ENCODE results near the gene PRKCA.

The PRKCA gene

DNA sequence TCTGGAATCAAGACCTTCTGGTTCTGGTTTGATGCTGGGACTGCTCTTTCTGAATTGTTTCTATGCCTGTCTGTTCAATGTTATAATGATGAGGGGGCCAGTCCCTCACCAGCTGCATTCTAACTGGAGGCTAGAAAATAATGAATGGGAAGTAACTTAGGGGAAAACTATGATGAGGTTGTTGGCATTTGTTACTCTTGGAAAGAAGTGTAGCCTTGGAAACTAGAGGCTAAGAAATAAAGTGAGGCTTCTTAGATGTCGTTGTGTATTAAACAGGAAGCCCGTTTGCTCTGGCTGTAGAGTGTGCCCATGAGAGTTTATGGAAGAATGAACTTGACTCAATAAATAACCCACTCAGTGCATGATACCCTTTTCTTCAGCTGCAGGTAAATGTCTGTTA is 140.8 kb downstream of the PRKCA start:
- H3K79me2 ChIP-seq (ENCODE audit: insufficient read depth, low read length) = no peaks in the 10 kb centered on the region
- H3K4me3 ChIP-seq (ENCODE audit: low read length, poor library complexity, severe bottlenecking) = no peak overlapping the region
- H3F3A ChIP-seq (ENCODE audit: low read depth) = no peaks in the 10 kb centered on the region
- H4K20me1 ChIP-seq (ENCODE audit: insufficient read depth, low read length, poor library complexity, severe bottlenecking) = no peaks in the 10 kb centered on the region
- TF ChIP-seq, protein P1, sequence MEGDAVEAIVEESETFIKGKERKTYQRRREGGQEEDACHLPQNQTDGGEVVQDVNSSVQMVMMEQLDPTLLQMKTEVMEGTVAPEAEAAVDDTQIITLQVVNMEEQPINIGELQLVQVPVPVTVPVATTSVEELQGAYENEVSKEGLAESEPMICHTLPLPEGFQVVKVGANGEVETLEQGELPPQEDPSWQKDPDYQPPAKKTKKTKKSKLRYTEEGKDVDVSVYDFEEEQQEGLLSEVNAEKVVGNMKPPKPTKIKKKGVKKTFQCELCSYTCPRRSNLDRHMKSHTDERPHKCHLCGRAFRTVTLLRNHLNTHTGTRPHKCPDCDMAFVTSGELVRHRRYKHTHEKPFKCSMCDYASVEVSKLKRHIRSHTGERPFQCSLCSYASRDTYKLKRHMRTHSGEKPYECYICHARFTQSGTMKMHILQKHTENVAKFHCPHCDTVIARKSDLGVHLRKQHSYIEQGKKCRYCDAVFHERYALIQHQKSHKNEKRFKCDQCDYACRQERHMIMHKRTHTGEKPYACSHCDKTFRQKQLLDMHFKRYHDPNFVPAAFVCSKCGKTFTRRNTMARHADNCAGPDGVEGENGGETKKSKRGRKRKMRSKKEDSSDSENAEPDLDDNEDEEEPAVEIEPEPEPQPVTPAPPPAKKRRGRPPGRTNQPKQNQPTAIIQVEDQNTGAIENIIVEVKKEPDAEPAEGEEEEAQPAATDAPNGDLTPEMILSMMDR (conservative IDR thresholded peaks at IDR 0.05; ENCODE audit: low read length) = no peak
- no peak for TF ChIP-seq EZH2phosphoT487 (IDR thresholded peaks at IDR 0.05; ENCODE audit: borderline replicate concordance)
- no peak overlapping the region for H2AFZ ChIP-seq (ENCODE audit: low read length)
- H3K4me1 ChIP-seq (ENCODE audit: insufficient read depth, low read length, poor library complexity, severe bottlenecking) = no peaks in the 10 kb centered on the region
- no peak overlapping the region for H3K9ac ChIP-seq (ENCODE audit: low read depth, low read length, poor library complexity, severe bottlenecking)
- no peaks in the 10 kb centered on the region for H3K9me2 ChIP-seq (replicated peaks; ENCODE audit: low read depth, low read length)
- no peak overlapping the region for H3K4me2 ChIP-seq (ENCODE audit: low read depth, low read length, poor library complexity, severe bottlenecking)
- no peaks in the 10 kb centered on the region for H3K9me3 ChIP-seq (ENCODE audit: insufficient read depth, low read depth, low read length)
- no peaks in the 10 kb centered on the region for H3K36me3 ChIP-seq (ENCODE audit: insufficient read depth, low read length)
- no peaks in the 10 kb centered on the region for H3K27me3 ChIP-seq (ENCODE audit: insufficient read depth, low read length, poor library complexity, severe bottlenecking)

DNA sequence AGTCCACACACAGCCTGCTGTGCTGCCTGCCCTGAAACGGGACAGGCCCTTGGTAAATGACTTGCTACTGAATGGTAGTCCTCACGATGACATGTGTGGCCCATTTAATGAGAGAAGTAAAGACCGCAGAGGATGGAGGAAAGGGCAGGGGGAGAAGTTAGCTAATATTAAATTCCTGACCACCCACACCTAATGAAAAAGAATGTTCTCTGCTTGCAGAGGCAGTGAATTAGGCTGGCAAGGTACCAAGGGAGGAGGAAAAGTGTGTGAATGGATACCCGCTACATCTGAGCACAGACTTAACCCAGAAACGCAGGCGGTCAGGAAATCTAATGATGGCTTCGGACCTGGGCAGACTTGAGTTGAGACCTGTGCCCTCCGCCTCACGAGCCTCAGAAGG is 141.2 kb downstream of the PRKCA start:
- Histone ChIP-seq H3K4me2 (ENCODE audit: low read depth, low read length, poor library complexity, severe bottlenecking) (no peak overlapping the region), H3K79me2 (ENCODE audit: insufficient read depth, low read length) (no peaks in the 10 kb centered on the region)

DNA sequence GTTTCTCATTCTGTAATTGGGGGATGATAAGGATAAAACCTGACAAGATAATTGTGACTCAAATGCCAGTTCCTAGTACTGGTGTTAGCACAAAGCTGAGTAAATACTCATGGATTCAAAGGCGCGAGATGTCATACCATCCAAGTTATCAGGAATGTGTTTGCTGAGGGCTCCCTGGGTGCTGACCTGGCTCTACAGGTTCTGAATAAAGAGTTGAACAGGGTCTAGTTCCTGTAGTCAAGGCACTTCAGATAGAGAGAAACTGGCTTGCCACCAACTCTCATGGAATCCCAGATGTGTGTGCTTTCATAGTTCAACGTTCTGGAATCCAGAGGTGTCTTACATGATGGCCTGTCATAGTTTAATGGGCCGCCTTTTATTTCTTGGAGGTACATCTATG is 141.6 kb downstream of the PRKCA start:
- Histone ChIP-seq H2AFZ (ENCODE audit: low read length) (no peak overlapping the region), H3K36me3 (ENCODE audit: insufficient read depth, low read length) (no peaks in the 10 kb centered on the region), H3K9ac (ENCODE audit: low read depth, low read length, poor library complexity, severe bottlenecking) (no peak overlapping the region), H3K9me3 (ENCODE audit: insufficient read depth, low read depth, low read length) (no peaks in the 10 kb centered on the region), H3K4me3 (ENCODE audit: low read length, poor library complexity, severe bottlenecking) (no peak overlapping the region), H3K4me2 (ENCODE audit: low read depth, low read length, poor library complexity, severe bottlenecking) (no peak overlapping the region), H3K27me3 (ENCODE audit: insufficient read depth, low read length, poor library complexity, severe bottlenecking) (no peaks in the 10 kb centered on the region), H3K9me2 (replicated peaks; ENCODE audit: low read depth, low read length) (no peaks in the 10 kb centered on the region), H3K4me1 (ENCODE audit: insufficient read depth, low read length, poor library complexity, severe bottlenecking) (no peaks in the 10 kb centered on the region), H3F3A (ENCODE audit: low read depth) (no peaks in the 10 kb centered on the region), H4K20me1 (ENCODE audit: insufficient read depth, low read length, poor library complexity, severe bottlenecking) (no peaks in the 10 kb centered on the region), H3K79me2 (ENCODE audit: insufficient read depth, low read length) (no peaks in the 10 kb centered on the region)
- TF ChIP-seq, protein P1 (conservative IDR thresholded peaks at IDR 0.05; ENCODE audit: low read length) = no peak
- TF ChIP-seq EZH2phosphoT487 (IDR thresholded peaks at IDR 0.05; ENCODE audit: borderline replicate concordance) = no peak

More for the DNA sequence above, 141.2 kb downstream of the PRKCA start:
- H3K4me3 ChIP-seq (ENCODE audit: low read length, poor library complexity, severe bottlenecking) = no peak overlapping the region
- H4K20me1 ChIP-seq (ENCODE audit: insufficient read depth, low read length, poor library complexity, severe bottlenecking) = no peaks in the 10 kb centered on the region
- H3K9ac ChIP-seq (ENCODE audit: low read depth, low read length, poor library complexity, severe bottlenecking) = no peak overlapping the region
- TF ChIP-seq, protein P1 (conservative IDR thresholded peaks at IDR 0.05; ENCODE audit: low read length) = no peak
- no peak for TF ChIP-seq EZH2phosphoT487 (IDR thresholded peaks at IDR 0.05; ENCODE audit: borderline replicate concordance)
- no peaks in the 10 kb centered on the region for H3K36me3 ChIP-seq (ENCODE audit: insufficient read depth, low read length)
- H3K27me3 ChIP-seq (ENCODE audit: insufficient read depth, low read length, poor library complexity, severe bottlenecking) = no peaks in the 10 kb centered on the region
- no peaks in the 10 kb centered on the region for H3K9me2 ChIP-seq (replicated peaks; ENCODE audit: low read depth, low read length)
- no peak overlapping the region for H2AFZ ChIP-seq (ENCODE audit: low read length)
- H3F3A ChIP-seq (ENCODE audit: low read depth) = no peaks in the 10 kb centered on the region
- H3K4me1 ChIP-seq (ENCODE audit: insufficient read depth, low read length, poor library complexity, severe bottlenecking) = no peaks in the 10 kb centered on the region
- no peaks in the 10 kb centered on the region for H3K9me3 ChIP-seq (ENCODE audit: insufficient read depth, low read depth, low read length)
